GM12872 (cell line): Measurements from ENCODE around the gene LMF1.

Experiments
- TF ChIP-seq, protein P1 (sequence below): IDR thresholded peaks from 3 replicates; pipeline ENCODE4 v1.5.1; 2011; ENCODE audit warnings: low read depth, mild to moderate bottlenecking, low read length, moderate library complexity; ENCODE audit not compliant: insufficient read depth

LMF1 gene

DNA sequence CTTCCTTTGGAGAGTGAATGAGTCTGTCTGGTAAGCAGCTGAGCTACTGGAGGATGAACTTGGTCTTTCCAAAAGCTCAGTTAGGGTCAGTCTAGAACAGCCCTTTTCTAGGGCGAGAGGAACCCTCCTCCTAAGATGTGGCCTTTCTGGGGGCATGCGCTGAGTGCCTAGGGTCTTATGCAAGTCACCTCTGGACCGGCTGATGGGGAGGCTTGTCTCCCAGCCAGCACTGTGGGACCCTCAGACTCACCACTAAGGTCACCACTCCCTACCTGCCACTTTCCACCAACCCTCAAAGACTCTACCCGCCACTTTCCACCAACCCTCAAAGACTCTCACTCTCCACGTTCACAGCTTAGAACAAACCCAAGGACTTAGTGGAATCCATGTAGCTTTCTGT, 26.8 kb downstream of the LMF1 start:
- TF ChIP-seq, protein P1, sequence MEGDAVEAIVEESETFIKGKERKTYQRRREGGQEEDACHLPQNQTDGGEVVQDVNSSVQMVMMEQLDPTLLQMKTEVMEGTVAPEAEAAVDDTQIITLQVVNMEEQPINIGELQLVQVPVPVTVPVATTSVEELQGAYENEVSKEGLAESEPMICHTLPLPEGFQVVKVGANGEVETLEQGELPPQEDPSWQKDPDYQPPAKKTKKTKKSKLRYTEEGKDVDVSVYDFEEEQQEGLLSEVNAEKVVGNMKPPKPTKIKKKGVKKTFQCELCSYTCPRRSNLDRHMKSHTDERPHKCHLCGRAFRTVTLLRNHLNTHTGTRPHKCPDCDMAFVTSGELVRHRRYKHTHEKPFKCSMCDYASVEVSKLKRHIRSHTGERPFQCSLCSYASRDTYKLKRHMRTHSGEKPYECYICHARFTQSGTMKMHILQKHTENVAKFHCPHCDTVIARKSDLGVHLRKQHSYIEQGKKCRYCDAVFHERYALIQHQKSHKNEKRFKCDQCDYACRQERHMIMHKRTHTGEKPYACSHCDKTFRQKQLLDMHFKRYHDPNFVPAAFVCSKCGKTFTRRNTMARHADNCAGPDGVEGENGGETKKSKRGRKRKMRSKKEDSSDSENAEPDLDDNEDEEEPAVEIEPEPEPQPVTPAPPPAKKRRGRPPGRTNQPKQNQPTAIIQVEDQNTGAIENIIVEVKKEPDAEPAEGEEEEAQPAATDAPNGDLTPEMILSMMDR, result no peak

DNA sequence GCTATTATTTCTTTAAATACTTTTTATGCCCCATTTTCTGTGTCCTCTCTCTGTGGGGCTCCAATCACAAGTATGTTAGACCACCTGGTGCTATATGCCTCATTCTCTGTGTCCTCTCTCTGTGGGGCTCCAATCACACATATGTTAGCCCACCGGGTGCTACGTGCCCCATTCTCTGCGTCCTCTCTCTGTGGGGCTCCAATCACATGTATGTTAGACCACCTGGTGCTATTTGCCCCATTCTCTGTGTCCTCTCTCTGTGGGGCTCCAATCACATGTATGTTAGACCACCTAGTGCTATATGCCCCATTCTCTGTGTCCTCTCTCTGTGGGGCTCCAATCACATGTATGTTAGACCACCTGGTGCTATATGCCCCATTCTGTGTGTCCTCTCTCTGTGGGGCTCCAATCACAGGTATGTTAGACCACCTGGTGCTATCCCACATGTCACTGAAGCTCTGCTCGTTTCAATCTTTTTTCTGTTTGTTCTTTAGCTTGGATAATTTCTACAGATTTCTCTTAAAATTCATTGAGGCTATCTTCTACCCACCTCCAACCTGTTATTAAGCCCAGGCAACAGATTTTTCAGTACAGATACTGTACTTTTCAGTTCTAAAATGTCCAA, 28.2 kb downstream of the LMF1 start:
- TF ChIP-seq, protein P1, result no peak

DNA sequence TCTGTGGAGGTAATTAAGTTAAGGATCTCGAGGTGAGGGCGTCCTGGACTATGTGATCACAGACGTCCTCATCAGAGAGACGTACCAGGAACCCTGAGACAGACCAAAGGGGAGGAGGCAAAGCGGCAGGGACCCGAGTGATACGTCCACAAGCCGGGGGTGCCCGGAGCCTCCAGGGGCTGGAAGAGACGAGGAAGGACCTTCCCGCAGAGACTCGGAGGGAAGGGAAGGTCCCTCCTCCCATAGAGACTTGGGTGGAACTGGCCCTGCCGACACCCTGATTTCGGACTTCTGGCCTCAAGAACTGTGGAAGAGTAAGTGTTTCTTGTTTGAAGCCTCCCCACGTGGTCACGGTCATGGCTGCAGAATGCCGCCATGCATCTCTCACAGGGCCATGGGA, 30.8 kb downstream of the LMF1 start:
- TF ChIP-seq, protein P1, result no peak

- TF ChIP-seq, protein P1, result no peak
Measured at GRCh38 chr16:939311-939710, 31.5 kb downstream of the LMF1 start.

- TF ChIP-seq, protein P1, result no peak
Measured at GRCh38 chr16:938752-939151, 32.0 kb downstream of the LMF1 start.

DNA sequence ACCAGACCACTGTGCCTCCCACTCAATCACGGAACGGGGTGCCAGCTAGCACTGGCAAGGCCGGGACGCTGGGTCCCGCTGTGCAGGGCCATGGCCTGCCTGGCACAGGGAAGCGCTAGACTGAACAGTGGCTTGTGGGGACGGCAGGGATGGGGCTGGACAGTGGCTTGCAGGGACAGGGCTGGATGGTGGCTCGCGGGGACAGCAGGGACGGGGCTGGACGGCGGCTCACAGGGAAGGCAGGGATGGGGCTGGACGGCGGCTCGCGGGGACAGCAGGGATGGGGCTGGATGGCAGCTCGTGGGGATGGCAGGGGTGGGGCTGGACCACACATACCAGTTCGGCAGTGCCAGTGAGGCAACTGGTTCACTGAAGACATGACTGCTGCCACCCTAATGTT, 32.6 kb downstream of the LMF1 start:
- TF ChIP-seq, protein P1, result no peak

GRCh38 chr16:937723-938122, 33.1 kb downstream of the LMF1 start:
- TF ChIP-seq, protein P1, result no peak

- TF ChIP-seq, protein P1, result no peak
Measured at GRCh38 chr16:937311-937710, 33.5 kb downstream of the LMF1 start.
